ENCODE data around the gene MFSD6.

DNA sequence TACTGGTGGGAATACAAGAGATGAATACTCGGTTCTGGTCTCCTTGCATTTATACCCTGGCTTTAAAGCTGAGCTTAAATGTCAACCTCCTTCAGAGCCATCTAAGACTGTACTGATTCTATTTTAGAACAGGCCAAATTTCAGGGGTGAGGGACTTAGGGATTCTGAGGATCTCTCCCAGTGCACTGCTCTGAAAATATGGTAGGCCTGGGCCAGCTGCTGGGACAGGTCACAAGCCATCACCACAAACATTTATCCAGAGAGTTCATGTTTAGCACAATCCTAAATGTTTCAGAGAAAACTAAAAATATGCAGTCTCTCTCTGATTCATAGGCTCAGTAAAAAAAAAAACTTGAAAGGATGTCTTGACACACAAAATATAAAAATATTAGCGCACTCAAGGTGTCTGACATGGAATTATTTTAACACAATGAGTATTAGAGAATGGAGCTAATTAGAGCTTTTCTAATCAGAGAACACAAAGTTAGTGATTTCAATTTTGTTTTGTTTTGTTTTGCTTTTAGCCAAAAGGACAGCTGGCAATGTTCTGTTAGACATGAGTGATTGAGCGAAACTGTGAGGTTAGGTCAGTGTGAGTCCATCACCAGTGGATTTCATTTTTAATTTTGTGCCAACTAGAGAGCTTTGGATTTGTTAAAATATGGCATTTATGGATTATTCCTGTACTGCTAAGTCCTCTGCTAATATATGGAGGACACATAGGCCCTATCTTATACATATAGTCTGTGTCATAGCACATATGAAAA is 38.8 kb downstream of the MFSD6 start:
- TF ChIP-seq, protein P1, sequence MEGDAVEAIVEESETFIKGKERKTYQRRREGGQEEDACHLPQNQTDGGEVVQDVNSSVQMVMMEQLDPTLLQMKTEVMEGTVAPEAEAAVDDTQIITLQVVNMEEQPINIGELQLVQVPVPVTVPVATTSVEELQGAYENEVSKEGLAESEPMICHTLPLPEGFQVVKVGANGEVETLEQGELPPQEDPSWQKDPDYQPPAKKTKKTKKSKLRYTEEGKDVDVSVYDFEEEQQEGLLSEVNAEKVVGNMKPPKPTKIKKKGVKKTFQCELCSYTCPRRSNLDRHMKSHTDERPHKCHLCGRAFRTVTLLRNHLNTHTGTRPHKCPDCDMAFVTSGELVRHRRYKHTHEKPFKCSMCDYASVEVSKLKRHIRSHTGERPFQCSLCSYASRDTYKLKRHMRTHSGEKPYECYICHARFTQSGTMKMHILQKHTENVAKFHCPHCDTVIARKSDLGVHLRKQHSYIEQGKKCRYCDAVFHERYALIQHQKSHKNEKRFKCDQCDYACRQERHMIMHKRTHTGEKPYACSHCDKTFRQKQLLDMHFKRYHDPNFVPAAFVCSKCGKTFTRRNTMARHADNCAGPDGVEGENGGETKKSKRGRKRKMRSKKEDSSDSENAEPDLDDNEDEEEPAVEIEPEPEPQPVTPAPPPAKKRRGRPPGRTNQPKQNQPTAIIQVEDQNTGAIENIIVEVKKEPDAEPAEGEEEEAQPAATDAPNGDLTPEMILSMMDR (IDR thresholded peaks at IDR 0.05; ENCODE audit: low read depth, low read length, poor library complexity, severe bottlenecking), result no peak
- no peak for TF ChIP-seq EZH2phosphoT487 (IDR thresholded peaks at IDR 0.05; ENCODE audit: borderline replicate concordance, low read length)
